HG03135 (cell line): Measurements from ENCODE around the gene DPH7.
"Not testable (repeated sequence)": the region's sequence is repeated elsewhere in the genome, so short reads cannot be mapped to it uniquely, and the experiment has no call there.

Experiments
- ATAC-seq: cut with Tn5 transposase; IDR thresholded peaks from one replicate; pipeline ENCODE4 v1.9.1; 2021; ENCODE audit warnings: mild to moderate bottlenecking, moderate library complexity; ENCODE audit not compliant: unreplicated experiment

DPH7 gene

GRCh38 chr9:137521405-137521985 is 57.2 kb downstream of the DPH7 start:
- ATAC-seq, result no peak

GRCh38 chr9:137520614-137521404 is 57.9 kb downstream of the DPH7 start:
- ATAC-seq, result no peak

- ATAC-seq, result no peak
Measured at GRCh38 chr9:137519553-137519952, 59.2 kb downstream of the DPH7 start.

GRCh38 chr9:137518661-137519459 is 59.9 kb downstream of the DPH7 start:
- not testable (repeated sequence) for ATAC-seq

- no peak for ATAC-seq
Measured at GRCh38 chr9:137516144-137516917, 62.4 kb downstream of the DPH7 start.

- no peak for ATAC-seq
Measured at GRCh38 chr9:137515338-137515724, 63.4 kb downstream of the DPH7 start.

- ATAC-seq, result no peak
Measured at GRCh38 chr9:137514691-137515337, 63.9 kb downstream of the DPH7 start.

- not testable (repeated sequence) for ATAC-seq
Measured at GRCh38 chr9:137513801-137514570, 64.7 kb downstream of the DPH7 start.

- not testable (repeated sequence) for ATAC-seq
Measured at GRCh38 chr9:137513136-137513535, 65.6 kb downstream of the DPH7 start.

GRCh38 chr9:137511758-137512463 is 66.8 kb downstream of the DPH7 start:
- ATAC-seq, result no peak

- ATAC-seq, result not testable (repeated sequence)
Measured at GRCh38 chr9:137511126-137511525, 67.6 kb downstream of the DPH7 start.

- ATAC-seq, result no peak
Measured at GRCh38 chr9:137509198-137509597, 69.5 kb downstream of the DPH7 start.

GRCh38 chr9:137506702-137507171 is 72.0 kb downstream of the DPH7 start:
- ATAC-seq, result no peak

GRCh38 chr9:137506274-137506673 is 72.5 kb downstream of the DPH7 start:
- ATAC-seq, result no peak

- ATAC-seq, result no peak
Measured at GRCh38 chr9:137505421-137506140, 73.1 kb downstream of the DPH7 start.
